ENCODE data around the gene G3BP1. TPM values are rescaled to one million over a fixed set of nuclear protein-coding genes. Genes with fewer than 3 reads are reported as not detected.
A peak's percentile ranks its signal among the peaks of the same experiment; 100 is the strongest.

G3BP1 gene
- total and polyA plus RNA-seq, 9 of the 15 experiments (the other 6 are each of a cell fraction or from before 2014, with no cell fraction given) = 54.7 to 264 (median 105) TPM

GRCh38 chr5:151735646-151736045 is 36.1 kb upstream of the G3BP1 start (continued):
- TF ChIP-seq XRCC5 (IDR thresholded peaks at IDR 0.05; ENCODE audit: low read depth, low read length) = no peak
- TF ChIP-seq DIDO1 (tag; IDR thresholded peaks at IDR 0.05; ENCODE audit: low read depth) = no peak
- no peak for TF ChIP-seq ZNF507 (tag; conservative IDR thresholded peaks at IDR 0.05)
- no peak for TF ChIP-seq ZKSCAN8 (CRISPR knock-in tag; IDR thresholded peaks at IDR 0.05)
- no peak for TF ChIP-seq HNRNPK (IDR thresholded peaks at IDR 0.05; ENCODE audit: low read depth, low read length, poor library complexity, severe bottlenecking)

DNA sequence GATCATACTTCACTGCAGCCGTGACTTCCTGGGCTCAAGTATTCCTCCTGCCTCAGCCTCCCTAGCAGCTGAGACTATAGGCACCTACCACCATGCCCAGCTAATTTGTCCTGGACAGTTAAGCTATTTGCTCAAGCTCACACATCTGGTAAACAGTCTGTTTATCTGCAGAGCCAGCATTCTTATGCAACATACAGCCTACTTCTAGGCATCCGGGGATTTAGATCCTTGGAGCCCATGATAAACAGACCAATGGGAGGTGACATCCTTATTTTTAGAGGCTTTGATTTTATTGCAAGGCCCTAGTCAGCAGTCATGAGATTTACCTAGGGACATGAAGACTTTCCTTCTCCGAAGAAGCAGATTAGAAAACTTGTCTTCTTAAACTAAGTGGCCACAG is 34.3 kb upstream of the G3BP1 start:
- no peak overlapping the region for H3K4me2 ChIP-seq (ENCODE audit: insufficient read depth, low read length)
- FAIRE-seq (no peak), DNase-seq (ENCODE audit: extremely low read depth in 1 of 4, low spot score in 3 of 4) (no peak), ATAC-seq (no peak)
- no peak overlapping the region for H2AFZ ChIP-seq (ENCODE audit: low read depth, low read length)
- H3K27me3 ChIP-seq (ENCODE audit: control insufficient read depth in 2 of 2, insufficient read depth in 2 of 2, low read length in 2 of 2) = no peaks in the 10 kb centered on the region
- no peaks in the 10 kb centered on the region for H4K20me1 ChIP-seq (replicated peaks; ENCODE audit: control insufficient read depth, insufficient read depth, low read length)
- in situ Hi-C loops (cut with MboI) = no loop called here
- intact Hi-C loops (cut with micrococcal nuclease) = no loop called here
- H3K79me2 ChIP-seq (ENCODE audit: control insufficient read depth, insufficient read depth, low read length) = no peaks in the 10 kb centered on the region
- peaks cover 0 to 6% of the 10 kb centered on the region in 2 experiments; a peak in 3 of 5 replicates for H3K4me1 ChIP-seq (replicated peaks in 1 of 2; ENCODE audit: control insufficient read depth in 2 of 2, insufficient read depth in 2 of 2, low read length in 2 of 2)
- no peak overlapping the region for H3K4me3 ChIP-seq
- 54% methylated on average over 3 of the region's 3 CpGs for WGBS (ENCODE audit: insufficient coverage, low coverage, missing lambda C conversion rate)
- ChIA-PET CTCF (ENCODE audit: low intra/inter-chr PET ratio) (no interaction called here), POLR2A (no interaction called here)
- no peaks in the 10 kb centered on the region for H3K9me1 ChIP-seq (ENCODE audit: control insufficient read depth, insufficient read depth, low read length)
- BruUV-seq (replicated peaks) = no TSS peak
- no peak overlapping the region for H3K9ac ChIP-seq (ENCODE audit: insufficient read depth in 1 of 2, low read depth in 2 of 2, low read length in 2 of 2)
- no peak for TF ChIP-seq MTF1 (CRISPR knock-in tag; IDR thresholded peaks at IDR 0.05; ENCODE audit: borderline replicate concordance)
- peak; percentile 7; the same call in 1 of the 2 replicates for TF ChIP-seq CBFA2T3 (IDR thresholded peaks at IDR 0.05)
- H3K9me3 ChIP-seq (replicated peaks; ENCODE audit: control insufficient read depth, insufficient read depth, low read depth, low read length) = no peaks in the 10 kb centered on the region
- H3K36me3 ChIP-seq (ENCODE audit: control insufficient read depth, insufficient read depth, low read length) = peaks cover under 1% of the 10 kb centered on the region; the same call in 1 of the 3 replicates
- no peak overlapping the region for H3K27ac ChIP-seq (ENCODE audit: extremely low read depth, low read depth, low read length)

All from K562 (cell line).